BJ (cell line): ENCODE measurements around the gene CP. TPM values are rescaled to one million over a fixed set of nuclear protein-coding genes. Genes with fewer than 3 reads are reported as not detected.

Experiments
- CTCF ChIA-PET: fragments of 350-600 bp; formaldehyde crosslinking; extraction: SDS; loops from one replicate; lab custom pipeline; 2021; ENCODE audit warnings: antibody characterized with exemption, inconsistent platforms; lab: Yijun Ruan, JAX
- POLR2A ChIA-PET: fragments of 300-600 bp; sonication (Branson Sonifier 250); formaldehyde crosslinking; extraction: SDS; loops from one replicate; lab custom pipeline; 2021; ENCODE audit warnings: antibody characterized with exemption; lab: Charles Lee
- DNase-seq: peaks from one replicate; pipeline ENCODE4 v3.0.0-alpha.2; 2011; ENCODE audit warnings: low read depth
- H3K27me3 ChIP-seq: 2 replicates; pipeline ENCODE4 v1.6.0; 2011; ENCODE audit warnings: low read length; ENCODE audit not compliant: control insufficient read depth, insufficient read depth
- H3K36me3 ChIP-seq: 2 replicates; pipeline ENCODE4 v1.5.1; 2011; ENCODE audit warnings: low read length; ENCODE audit not compliant: control insufficient read depth, insufficient read depth
- H3K4me3 ChIP-seq: 2 replicates; pipeline ENCODE4 v1.5.1; 2011; ENCODE audit warnings: low read depth, mild to moderate bottlenecking, control low read depth, low read length
- polyA plus RNA-seq: library from polyadenylated mRNA; depleted of rRNA; stranded (reverse); fragments of >200 nt; gene quantifications from 2 replicates; pipeline ENCODE4 v1.2.3, GENCODE V29; 2011
- TF ChIP-seq, protein P1 (sequence below): IDR thresholded peaks from 2 replicates; pipeline ENCODE4 v1.5.1; 2011; ENCODE audit warnings: low read depth, mild to moderate bottlenecking, control low read depth, inconsistent platforms, low read length, moderate library complexity; ENCODE audit not compliant: insufficient read depth

The CP gene
- polyA plus RNA-seq, 1 experiment, result not detected

DNA sequence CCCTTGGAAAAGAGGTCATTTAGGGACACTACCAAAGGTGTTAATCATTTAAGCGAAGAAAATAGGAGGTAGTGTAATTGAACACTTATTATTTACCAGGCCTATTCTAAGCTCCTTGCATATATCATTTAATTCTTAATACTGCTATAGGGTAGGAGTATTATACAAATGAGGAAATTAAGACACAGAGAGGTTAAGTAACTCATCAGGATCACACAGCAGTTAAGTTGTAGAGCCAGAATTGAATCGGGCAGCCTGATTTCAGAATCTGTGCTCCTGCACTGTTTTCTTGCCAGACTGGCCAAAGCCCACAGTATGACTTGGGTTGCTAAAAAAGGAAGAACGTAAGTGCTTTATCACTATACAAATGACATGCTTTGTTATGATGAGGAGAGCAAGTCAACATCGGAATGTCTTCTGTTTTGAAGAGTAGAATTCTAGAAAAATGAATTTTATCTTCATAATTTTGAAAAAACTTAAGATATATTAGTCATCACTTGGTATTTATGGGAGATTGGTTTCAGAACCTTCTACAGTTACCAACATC is 60.8 kb downstream of the CP start:
- ChIA-PET CTCF (interaction anchor here (1.0 to 1.9 kb wide), 3 partner anchors 26 to 113 kb away, joined by 3 to 4 read pairs (median 3); no protein-coding TSS in a partner anchor), POLR2A (no interaction called here)
- TF ChIP-seq, protein P1, sequence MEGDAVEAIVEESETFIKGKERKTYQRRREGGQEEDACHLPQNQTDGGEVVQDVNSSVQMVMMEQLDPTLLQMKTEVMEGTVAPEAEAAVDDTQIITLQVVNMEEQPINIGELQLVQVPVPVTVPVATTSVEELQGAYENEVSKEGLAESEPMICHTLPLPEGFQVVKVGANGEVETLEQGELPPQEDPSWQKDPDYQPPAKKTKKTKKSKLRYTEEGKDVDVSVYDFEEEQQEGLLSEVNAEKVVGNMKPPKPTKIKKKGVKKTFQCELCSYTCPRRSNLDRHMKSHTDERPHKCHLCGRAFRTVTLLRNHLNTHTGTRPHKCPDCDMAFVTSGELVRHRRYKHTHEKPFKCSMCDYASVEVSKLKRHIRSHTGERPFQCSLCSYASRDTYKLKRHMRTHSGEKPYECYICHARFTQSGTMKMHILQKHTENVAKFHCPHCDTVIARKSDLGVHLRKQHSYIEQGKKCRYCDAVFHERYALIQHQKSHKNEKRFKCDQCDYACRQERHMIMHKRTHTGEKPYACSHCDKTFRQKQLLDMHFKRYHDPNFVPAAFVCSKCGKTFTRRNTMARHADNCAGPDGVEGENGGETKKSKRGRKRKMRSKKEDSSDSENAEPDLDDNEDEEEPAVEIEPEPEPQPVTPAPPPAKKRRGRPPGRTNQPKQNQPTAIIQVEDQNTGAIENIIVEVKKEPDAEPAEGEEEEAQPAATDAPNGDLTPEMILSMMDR, result no peak
- Histone ChIP-seq H3K4me3 (no peak overlapping the region), H3K27me3 (no peaks in the 10 kb centered on the region), H3K36me3 (peaks cover 12% of the 10 kb centered on the region)
- DNase-seq, result no peak

DNA sequence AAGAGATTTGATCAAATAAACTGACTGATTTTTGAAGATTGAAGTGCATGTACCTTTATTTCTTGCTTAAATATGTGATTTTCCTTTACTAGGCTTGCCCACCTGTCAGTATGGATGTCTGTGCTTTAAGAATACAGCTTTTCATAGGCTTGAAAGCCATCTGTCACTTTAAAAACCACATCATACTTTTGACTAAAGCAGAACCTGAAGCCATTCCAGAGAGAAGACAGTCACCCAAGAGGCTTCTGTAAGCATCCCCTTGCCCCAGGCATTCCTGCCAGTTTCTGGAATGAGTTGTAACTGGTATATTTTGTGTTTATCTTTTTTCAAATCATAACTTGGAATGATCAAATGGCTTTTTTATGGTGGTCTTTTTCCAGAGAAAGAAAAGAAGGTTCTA is 68.2 kb downstream of the CP start:
- H3K36me3 ChIP-seq, result 0 out of 2 replicates have a peak, but pooled peaks cover 2% of the 10 kb centered on the region
- H3K27me3 ChIP-seq, result no peaks in the 10 kb centered on the region
- no peak for DNase-seq
- ChIA-PET CTCF (interaction anchor here (2.9 kb wide), 1 partner anchor 33 kb away, joined by 10 read pairs; no protein-coding TSS in a partner anchor), POLR2A (no interaction called here)
- TF ChIP-seq, protein P1, result no peak
- H3K4me3 ChIP-seq, result no peak overlapping the region

DNA sequence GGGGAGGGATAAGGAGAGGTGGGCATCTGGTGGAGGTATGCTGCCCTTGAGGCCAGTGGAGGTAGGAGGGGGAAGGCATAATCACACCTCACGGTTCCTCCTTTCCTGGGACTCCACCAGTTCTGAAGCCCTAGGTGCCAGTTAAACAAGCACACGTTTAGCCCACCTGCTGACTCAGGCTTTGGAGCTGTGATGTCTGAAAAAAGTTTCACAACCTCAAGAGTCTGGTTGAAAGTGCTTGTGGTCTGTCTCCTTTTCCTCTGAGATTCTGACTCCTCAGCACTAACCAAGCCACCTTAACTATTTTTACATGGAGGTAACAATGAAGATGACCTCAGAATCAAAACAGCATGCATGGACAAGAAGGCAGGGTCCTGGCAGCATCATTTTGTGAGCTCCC is 69.2 kb downstream of the CP start:
- no peak for DNase-seq
- H3K4me3 ChIP-seq, result no peak overlapping the region
- ChIA-PET CTCF (interaction anchor here (2.9 kb wide), 1 partner anchor 32 kb away, joined by 10 read pairs; no protein-coding TSS in a partner anchor), POLR2A (no interaction called here)
- 0 out of 2 replicates have a peak, but pooled peaks cover 2% of the 10 kb centered on the region for H3K36me3 ChIP-seq
- TF ChIP-seq, protein P1, result no peak
- no peaks in the 10 kb centered on the region for H3K27me3 ChIP-seq

DNA sequence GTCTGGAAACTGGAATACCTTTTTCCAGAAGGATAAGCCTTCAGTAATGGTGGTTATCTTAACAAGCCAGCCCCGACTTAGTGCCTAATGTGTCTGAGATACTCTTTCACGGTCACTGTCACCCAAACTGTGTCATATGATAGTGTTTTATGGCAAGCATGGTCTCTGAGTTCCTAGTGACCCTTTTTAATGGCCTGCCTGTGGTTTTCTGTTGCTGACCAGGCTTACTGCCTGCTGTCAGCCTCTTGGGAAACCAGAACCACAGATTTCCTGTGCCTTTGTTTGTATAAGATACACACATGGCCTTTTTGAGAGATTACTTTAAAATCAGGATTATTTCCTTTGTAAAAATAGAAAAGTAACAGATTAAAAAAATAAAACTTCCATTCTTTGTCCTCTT is 69.8 kb downstream of the CP start:
- CTCF ChIA-PET, result interaction anchor here (0.6 to 2.9 kb wide), 3 partner anchors 12 to 31 kb away, joined by 3 to 10 read pairs (median 4); no protein-coding TSS in a partner anchor

DNA sequence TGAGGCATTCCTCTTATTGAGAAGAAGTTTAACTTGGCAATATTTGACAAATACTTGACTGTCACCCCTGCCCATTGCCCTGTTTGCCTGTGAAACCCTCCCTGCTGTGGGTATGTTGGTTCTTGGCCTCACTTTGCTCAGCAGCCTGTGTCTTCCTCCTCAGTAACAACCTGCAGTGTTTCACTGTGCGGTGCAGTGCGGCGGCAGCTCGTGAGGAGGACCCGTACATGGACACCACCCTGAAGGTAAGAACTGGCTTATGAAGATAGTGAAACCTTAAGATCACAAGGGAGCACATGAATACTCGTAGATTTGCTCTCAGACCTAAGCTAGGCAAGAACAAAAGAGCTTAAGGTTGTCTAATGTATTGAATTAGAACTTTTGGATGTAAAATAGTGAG is 71.2 kb downstream of the CP start:
- CTCF ChIA-PET, result no interaction called here

More for the DNA sequence above, 69.8 kb downstream of the CP start:
- DNase-seq, result peak; percentile 39
- H3K27me3 ChIP-seq, result no peaks in the 10 kb centered on the region
- no peaks in the 10 kb centered on the region for H3K36me3 ChIP-seq
- POLR2A ChIA-PET, result no interaction called here
- H3K4me3 ChIP-seq, result no peak overlapping the region
- TF ChIP-seq, protein P1, result no peak

More for the DNA sequence above, 71.2 kb downstream of the CP start:
- no peaks in the 10 kb centered on the region for H3K27me3 ChIP-seq
- POLR2A ChIA-PET, result no interaction called here
- TF ChIP-seq, protein P1, result no peak
- H3K36me3 ChIP-seq, result no peaks in the 10 kb centered on the region
- no peak for DNase-seq
- H3K4me3 ChIP-seq, result no peak overlapping the region
